ENCODE data around the gene DCAF11.
A peak's percentile ranks its signal among the peaks of the same experiment; 100 is the strongest.

Gene DCAF11

DNA sequence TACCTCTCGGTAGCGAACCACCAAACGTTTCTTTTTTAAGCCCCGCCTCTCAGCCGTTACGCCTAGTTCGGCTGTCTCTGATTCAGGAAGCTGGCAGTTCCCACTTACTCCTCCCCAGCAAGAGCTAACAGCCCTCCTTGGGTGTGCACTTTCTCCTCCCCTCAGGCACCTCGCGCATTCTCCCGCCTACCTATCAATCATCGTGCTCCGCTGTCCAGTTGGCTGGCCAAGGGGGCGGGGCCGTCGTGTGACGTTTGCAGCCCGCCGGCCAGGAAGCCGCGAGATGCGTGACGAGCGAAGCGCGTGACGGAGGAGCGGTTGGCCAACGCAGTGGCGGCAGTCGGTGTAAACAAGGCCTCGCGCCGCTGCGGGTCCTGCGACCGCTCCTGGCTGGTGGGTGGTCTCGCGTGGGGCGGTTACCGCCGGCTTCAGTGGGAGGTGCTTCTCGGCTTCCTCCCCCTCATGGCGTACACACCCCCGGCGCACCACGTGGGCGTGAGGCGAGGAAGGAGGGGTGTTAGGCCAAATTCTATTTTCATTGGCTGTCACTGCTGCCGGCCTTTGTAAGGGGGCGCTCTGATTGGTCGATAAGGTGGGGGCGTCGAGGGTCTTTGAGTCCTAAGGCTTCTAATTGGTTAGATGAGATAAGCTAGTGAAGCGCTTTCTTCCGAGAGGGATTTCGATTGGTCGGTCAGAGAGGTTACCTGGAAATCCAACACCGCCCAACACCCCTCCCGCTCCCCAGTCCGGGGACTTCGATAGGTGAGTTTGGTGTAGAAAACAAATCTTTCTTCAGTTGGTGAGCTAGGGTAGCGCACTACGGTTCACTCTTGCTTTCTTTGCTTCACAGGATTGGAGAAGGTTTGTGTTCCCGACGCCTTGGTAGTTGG is at the start of gene DCAF11, which contains the start of gene NRL:
Gene DCAF11 (plus strand): TSS at position 246 of the 890 bp plus-strand sequence. CDS start 818 bp downstream, outside the sequence.
Gene NRL (minus strand): TSS at position 418 of the 890 bp plus-strand sequence. CDS start 32,101 bp downstream, outside the sequence.
- DNase-seq = peak; percentile 99

DNA sequence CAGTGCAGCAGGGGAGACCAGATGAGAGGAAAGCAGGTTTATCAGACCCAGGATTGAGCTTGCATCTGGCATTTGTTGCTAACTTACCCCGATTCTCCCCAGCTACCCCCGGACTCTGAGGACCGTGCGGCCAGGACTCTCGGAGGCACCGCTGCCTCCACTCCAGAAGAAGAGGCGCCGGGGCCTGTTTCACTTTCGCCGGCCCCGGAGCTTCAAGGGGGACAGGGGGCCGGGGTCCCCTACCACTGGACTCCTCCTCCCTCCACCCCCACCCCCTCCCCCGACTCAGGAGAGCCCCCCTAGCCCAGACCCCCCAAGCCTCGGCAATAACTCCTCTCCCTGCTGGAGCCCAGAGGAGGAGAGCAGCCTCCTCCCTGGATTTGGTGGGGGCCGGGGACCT is 49.7 kb upstream of the DCAF11 start:
- no peak for DNase-seq

DNA sequence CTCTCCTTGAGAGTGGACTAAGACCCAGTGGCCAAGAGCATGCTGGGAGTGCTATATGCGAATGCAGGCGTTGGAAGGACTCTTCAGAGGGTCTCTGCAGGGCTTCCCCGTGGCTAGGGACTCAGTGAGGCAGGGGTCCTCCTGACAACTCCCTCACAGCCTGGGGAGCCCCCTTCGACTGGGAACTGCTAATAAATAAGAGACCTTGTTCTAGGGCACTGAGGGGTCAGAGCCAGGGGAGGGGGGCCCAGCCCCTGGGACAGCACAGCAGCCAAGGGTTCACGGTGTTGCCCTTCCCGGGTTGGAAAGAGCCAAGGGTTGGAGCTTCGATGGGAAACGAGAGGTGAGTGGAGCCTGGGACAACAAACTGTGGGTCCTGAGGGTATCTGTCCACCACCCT is 49.2 kb upstream of the DCAF11 start:
- no peak for DNase-seq

GRCh38 chr14:24066496-24067132 is 48.0 kb upstream of the DCAF11 start:
- DNase-seq = no peak

GRCh38 chr14:24067133-24068082 is 47.2 kb upstream of the DCAF11 start:
- no peak for DNase-seq

GRCh38 chr14:24068711-24069410 is 45.7 kb upstream of the DCAF11 start:
- no peak for DNase-seq

GRCh38 chr14:24069411-24069735 is 45.2 kb upstream of the DCAF11 start:
- no peak for DNase-seq

GRCh38 chr14:24070285-24071143 is 44.1 kb upstream of the DCAF11 start:
- no peak for DNase-seq

GRCh38 chr14:24071144-24071697 is 43.4 kb upstream of the DCAF11 start, which contains the start of gene CPNE6:
CPNE6 (plus strand) TSS chr14:24071562; CDS start chr14:24072937, 1,375 bp downstream.
- DNase-seq = peak; percentile 75

GRCh38 chr14:24071836-24072430 is 42.6 kb upstream of the DCAF11 start:
- no peak for DNase-seq

DNA sequence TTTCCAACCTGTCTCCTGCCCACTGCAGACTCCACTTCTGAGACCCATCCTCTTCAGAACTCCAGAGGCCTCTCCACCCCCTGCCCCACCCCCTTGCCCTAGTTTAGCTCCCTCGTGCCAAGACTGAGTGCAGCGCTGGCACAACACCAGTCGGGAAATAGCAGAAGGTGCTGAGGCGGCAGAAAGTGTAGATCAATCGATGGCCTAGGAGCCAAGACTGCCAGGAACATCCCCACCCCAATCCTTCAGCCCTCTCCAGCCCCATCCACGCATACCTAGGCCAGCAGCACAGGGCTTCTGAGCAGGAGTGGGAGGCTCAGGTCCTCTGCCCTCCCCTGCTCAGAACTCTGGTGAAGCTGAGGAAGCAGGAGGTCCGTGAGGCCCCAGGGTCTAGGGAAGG is 42.1 kb upstream of the DCAF11 start:
- no peak for DNase-seq

GRCh38 chr14:24072881-24073877 is 41.4 kb upstream of the DCAF11 start:
- DNase-seq = no peak

DNA sequence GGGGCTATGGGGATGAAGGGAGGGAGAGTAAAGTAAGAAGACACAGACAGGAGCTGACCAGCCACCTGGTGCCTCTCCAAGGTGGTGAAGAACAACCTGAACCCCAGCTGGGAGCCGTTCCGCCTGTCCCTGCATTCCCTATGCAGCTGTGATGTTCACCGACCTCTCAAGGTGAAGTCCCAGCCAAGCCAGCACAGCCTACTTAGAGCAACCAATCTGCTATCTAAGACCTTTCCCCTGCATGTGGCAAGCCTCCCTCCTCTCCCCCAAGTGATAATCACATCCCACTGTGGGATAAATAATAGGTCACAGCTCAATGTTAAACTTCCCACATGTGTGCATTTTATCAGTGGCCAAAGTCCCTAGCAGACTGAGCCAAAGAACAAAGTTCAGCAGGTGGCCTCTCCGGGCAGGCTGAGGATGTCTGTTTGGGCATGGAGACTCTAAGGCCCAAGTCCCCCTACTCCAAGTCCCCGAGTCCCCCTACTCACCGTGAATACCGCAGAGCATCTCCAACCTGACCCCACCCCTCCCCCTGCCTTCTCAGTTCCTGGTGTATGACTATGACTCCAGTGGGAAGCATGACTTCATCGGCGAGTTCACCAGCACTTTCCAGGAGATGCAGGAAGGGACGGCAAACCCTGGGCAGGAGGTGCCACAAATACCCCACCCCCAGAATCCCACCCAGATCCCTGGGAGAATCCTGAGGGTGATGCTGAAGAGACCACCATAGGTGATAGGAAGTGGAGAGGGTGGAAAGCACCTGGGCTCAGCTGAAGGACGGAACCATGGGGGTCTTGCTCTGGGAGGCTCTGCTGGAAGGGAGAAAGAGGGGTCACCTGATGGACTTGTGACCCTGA is 39.7 kb upstream of the DCAF11 start:
- DNase-seq = no peak

- DNase-seq = no peak
Measured at GRCh38 chr14:24075485-24076301, 38.9 kb upstream of the DCAF11 start.

DNA sequence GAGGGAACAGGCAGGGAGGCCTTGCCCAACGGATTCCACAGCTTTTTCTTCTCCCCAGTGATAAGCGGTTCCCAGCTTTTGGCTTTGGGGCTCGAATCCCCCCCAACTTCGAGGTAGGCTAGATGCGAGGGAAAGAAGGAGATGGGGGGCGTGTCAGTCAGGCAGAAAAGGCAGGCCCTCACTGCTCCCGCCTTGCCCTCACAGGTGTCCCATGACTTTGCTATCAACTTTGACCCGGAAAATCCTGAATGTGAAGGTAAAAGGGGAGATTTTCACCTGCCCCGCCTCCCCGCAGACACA is 38.3 kb upstream of the DCAF11 start:
- DNase-seq = no peak

- DNase-seq = no peak
Measured at GRCh38 chr14:24077086-24077485, 37.5 kb upstream of the DCAF11 start.

- DNase-seq = no peak
Measured at GRCh38 chr14:24078146-24078545, 36.4 kb upstream of the DCAF11 start.

All from stimulated activated CD4-positive, alpha-beta T cell treated with anti-CD3 and anti-CD28 coated beads, Interleukin-1b, Interleukin-23, amount 100 ng/mL, for 48 hours (primary cell).